AG08396 (cell line): ENCODE measurements around the gene ANXA11.
A peak's percentile ranks its signal among the peaks of the same experiment; 100 is the strongest.

Source experiments
- DNase-seq: peaks from one replicate; pipeline ENCODE4 v3.0.0; 2012; ENCODE audit warnings: low spot score, mixed read lengths

The ANXA11 gene

GRCh38 chr10:80187465-80188409, 17.6 kb downstream of the ANXA11 start:
- no peak for DNase-seq

GRCh38 chr10:80187060-80187459, 18.3 kb downstream of the ANXA11 start:
- DNase-seq, result no peak

- DNase-seq, result no peak
Observed at GRCh38 chr10:80186364-80187012, 18.8 kb downstream of the ANXA11 start.

GRCh38 chr10:80185578-80186299, 19.6 kb downstream of the ANXA11 start:
- DNase-seq, result no peak

GRCh38 chr10:80184291-80184690, 21.0 kb downstream of the ANXA11 start:
- DNase-seq, result no peak

- no peak for DNase-seq
Observed at GRCh38 chr10:80183436-80183835, 21.9 kb downstream of the ANXA11 start.

- DNase-seq, result no peak
Observed at GRCh38 chr10:80182986-80183385, 22.4 kb downstream of the ANXA11 start.

- DNase-seq, result peak; percentile 43
Observed at GRCh38 chr10:80177781-80178636, 27.3 kb downstream of the ANXA11 start.

GRCh38 chr10:80176526-80176925, 28.8 kb downstream of the ANXA11 start:
- DNase-seq, result no peak

- DNase-seq, result no peak
Observed at GRCh38 chr10:80174641-80175395, 30.5 kb downstream of the ANXA11 start.

GRCh38 chr10:80173466-80173865, 31.9 kb downstream of the ANXA11 start:
- no peak for DNase-seq

- no peak for DNase-seq
Observed at GRCh38 chr10:80172896-80173295, 32.4 kb downstream of the ANXA11 start.

- DNase-seq, result no peak
Observed at GRCh38 chr10:80171248-80171660, 34.1 kb downstream of the ANXA11 start.

- DNase-seq, result no peak
Observed at GRCh38 chr10:80170641-80171040, 34.7 kb downstream of the ANXA11 start.

- no peak for DNase-seq
Observed at GRCh38 chr10:80170026-80170425, 35.3 kb downstream of the ANXA11 start.

- no peak for DNase-seq
Observed at GRCh38 chr10:80168679-80169380, 36.5 kb downstream of the ANXA11 start.

GRCh38 chr10:80168162-80168511, 37.2 kb downstream of the ANXA11 start:
- DNase-seq, result no peak

- DNase-seq, result no peak
Observed at GRCh38 chr10:80167471-80168161, 37.7 kb downstream of the ANXA11 start.

- DNase-seq, result no peak
Observed at GRCh38 chr10:80166581-80167470, 38.5 kb downstream of the ANXA11 start.
